Mucosa of rectum (tissue), 2 donors: ENCODE results near the gene PFKL.

Experiments
- H3K27ac ChIP-seq, 2 donors: one replicate each; pipeline ENCODE4 v1.7.0; 2013; ENCODE audit warnings: inconsistent platforms in 2 of 2, low read depth in 2 of 2, low read length in 2 of 2
- H3K27me3 ChIP-seq, 2 donors: one replicate each; pipeline ENCODE4 v1.7.0; 2013; ENCODE audit warnings: low read length in 2 of 2; ENCODE audit not compliant: control insufficient read depth in 2 of 2, insufficient read depth in 2 of 2
- H3K36me3 ChIP-seq, 2 donors: one replicate each; pipeline ENCODE4 v1.7.0; 2013; ENCODE audit warnings: low read length in 2 of 2; ENCODE audit not compliant: control insufficient read depth in 2 of 2, insufficient read depth in 2 of 2
- H3K4me1 ChIP-seq, 2 donors: one replicate each; pipeline ENCODE4 v1.7.0; 2013; ENCODE audit warnings: low read length in 2 of 2, mild to moderate bottlenecking in 1 of 2; ENCODE audit not compliant: control insufficient read depth in 2 of 2, insufficient read depth in 2 of 2
- H3K4me3 ChIP-seq, 2 donors: one replicate each; pipeline ENCODE4 v1.7.0; 2013; ENCODE audit warnings: low read length in 2 of 2
- H3K9ac ChIP-seq, 2 donors: one replicate each; pipeline ENCODE4 v1.7.0; 2013; ENCODE audit warnings: low read length in 2 of 2, low read depth in 1 of 2, mild to moderate bottlenecking in 1 of 2
- H3K9me3 ChIP-seq, 2 donors: one replicate each; pipeline ENCODE4 v1.7.0; 2013; ENCODE audit warnings: low read length in 2 of 2; ENCODE audit not compliant: control insufficient read depth in 2 of 2
- donor health status: healthy.
- donor health status: Normal muscosa, but diverticular disease.

Gene PFKL

DNA sequence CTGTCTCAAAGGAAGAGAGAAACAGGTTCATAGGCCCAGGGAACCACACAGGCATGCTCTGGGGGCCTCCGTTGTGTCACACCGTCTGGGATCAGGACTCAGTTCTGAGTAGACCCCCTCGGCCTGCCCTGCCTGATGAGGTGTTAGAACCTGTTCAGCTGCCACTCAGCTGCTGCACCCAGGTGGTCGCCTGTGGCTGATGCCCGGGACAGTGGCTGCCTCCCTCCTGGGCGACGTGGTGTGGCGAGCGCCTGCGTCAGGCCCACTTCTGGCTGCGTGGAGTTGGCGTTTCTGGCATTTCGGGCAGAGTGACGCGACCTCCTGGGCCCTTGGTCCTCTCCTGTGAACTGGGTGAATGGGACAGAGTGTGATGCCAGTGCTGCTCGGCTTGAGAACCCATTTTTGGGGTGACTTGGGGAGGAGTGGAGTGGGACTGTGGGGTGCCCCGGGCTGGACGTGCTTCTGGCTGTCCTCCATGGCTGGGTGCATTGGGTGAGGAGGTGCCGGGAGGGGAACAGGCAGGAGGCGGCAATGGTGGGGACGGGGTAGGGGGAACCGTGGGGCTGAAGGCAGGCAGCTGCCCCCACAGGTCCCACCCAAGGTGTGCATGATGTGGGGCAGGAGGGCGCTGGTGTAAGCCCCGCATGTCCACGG is 28.5 kb downstream of the PFKL start:
- Histone ChIP-seq H3K36me3 (peaks cover 23 to 24% of the 10 kb centered on the region in 2 donors), H3K27ac (no peak overlapping the region), H3K4me3 (no peak overlapping the region), H3K9me3 (no peaks in the 10 kb centered on the region), H3K4me1 (no peaks in the 10 kb centered on the region), H3K27me3 (no peaks in the 10 kb centered on the region), H3K9ac (no peak overlapping the region)

DNA sequence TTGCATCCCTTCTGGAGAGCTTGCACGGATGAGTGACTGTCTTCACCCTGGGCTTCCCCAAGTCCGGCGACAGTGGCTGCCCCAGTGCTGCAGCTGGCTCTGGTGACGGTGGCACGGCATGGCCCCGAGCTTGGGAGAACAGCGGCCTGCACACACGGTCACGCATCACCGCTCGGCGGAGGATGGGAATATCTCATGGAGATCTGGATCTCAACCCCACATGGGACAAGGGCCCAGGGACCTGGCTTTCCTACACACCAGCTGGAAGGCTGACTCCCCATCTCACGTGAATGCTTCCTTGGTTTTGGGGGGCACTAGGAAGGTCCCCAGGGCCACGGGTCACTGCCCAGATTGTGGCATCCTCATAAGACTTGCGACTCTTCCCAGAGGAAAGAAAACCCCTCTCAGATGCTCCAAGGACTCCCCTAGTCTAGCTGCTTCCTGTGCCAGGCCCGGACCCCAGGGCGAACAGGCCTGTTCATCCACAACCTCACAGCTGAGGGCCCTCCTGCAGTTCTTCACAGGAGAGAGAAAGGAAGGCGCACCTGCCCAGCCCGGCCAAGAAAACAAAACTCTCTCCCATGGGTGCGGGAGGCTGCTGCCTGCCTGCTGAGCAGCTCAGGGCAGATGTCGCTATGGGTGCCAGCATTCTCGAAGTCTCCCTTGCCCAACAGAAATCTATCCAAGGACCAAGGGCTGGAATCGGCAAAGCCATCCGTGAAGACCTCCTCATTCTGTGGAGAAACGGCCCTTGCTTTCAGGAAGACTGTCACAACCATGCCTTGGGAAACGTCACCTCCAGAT is 29.4 kb downstream of the PFKL start:
- H3K4me1 ChIP-seq: no peaks in the 10 kb centered on the region
- no peaks in the 10 kb centered on the region for H3K27me3 ChIP-seq
- H3K9me3 ChIP-seq: no peaks in the 10 kb centered on the region
- H3K4me3 ChIP-seq: no peak overlapping the region
- no peak overlapping the region for H3K27ac ChIP-seq
- peaks cover 15% of the 10 kb centered on the region in 2 donors for H3K36me3 ChIP-seq
- H3K9ac ChIP-seq: no peak overlapping the region

DNA sequence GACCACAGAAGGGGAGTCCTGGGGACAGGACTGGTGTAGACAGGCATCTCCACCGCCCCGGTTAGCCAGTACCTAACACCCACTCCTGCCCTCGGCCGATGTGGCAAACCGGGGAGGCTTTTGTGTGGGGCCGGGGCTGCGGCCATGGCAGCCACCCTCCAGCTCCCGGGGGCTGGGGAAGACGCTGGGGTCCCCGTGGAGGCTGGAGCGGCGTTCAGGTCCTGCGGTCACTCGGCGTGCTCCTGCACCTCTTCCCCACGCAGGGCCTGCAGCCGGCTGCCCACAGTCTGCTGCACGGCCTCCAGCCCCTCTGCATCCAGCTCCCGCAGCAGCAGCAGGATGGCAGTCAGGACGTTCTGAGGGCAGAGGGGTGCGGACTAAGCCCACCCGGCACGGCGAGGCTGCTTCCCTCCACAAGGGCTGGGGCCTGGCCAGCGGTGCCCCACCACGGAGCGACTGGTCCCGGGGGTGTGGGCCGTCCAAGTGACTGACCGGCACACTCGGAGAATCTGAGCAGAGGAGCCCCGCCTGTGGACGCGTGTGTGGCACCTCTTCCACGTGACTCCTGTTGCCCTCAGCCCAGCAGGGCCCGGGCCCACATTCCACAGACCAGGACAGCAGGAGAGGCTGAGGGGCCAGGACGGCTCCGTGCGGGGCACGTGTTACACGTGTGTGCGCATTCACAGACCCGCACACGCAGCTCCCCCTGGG is 30.3 kb downstream of the PFKL start:
- Histone ChIP-seq H3K36me3 (peaks cover 8% of the 10 kb centered on the region in 2 donors), H3K27me3 (no peaks in the 10 kb centered on the region)

DNA sequence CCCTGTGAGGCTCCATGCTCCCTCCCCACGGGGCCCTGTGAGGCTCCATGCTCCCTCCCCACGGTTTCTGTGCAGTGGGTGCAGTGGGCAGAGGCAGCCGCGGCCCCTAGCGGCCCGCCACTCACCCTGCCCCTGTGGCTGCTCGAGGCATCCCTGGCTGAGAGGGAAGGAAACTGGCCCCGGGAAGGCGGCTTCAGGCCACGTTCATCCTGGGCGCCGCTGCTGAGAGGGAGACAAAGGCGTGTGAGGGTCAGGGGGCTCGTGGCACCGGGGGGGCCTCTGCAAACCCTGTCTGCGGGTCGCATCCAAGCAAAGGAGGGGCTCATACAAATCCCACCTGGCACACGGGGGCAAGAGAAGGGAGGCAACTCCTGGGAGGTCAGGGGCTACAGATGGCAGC is 30.8 kb downstream of the PFKL start:
- peaks cover 6 to 11% of the 10 kb centered on the region in 2 donors for H3K36me3 ChIP-seq
- no peaks in the 10 kb centered on the region for H3K4me1 ChIP-seq
- no peak overlapping the region for H3K4me3 ChIP-seq
- H3K27ac ChIP-seq: no peak overlapping the region
- no peak overlapping the region for H3K9ac ChIP-seq
- no peaks in the 10 kb centered on the region for H3K27me3 ChIP-seq
- H3K9me3 ChIP-seq: no peaks in the 10 kb centered on the region

More for the DNA sequence above, 30.3 kb downstream of the PFKL start:
- H3K4me1 ChIP-seq: no peaks in the 10 kb centered on the region
- no peak overlapping the region for H3K27ac ChIP-seq
- no peak overlapping the region for H3K9ac ChIP-seq
- no peak overlapping the region for H3K4me3 ChIP-seq
- H3K9me3 ChIP-seq: no peaks in the 10 kb centered on the region

DNA sequence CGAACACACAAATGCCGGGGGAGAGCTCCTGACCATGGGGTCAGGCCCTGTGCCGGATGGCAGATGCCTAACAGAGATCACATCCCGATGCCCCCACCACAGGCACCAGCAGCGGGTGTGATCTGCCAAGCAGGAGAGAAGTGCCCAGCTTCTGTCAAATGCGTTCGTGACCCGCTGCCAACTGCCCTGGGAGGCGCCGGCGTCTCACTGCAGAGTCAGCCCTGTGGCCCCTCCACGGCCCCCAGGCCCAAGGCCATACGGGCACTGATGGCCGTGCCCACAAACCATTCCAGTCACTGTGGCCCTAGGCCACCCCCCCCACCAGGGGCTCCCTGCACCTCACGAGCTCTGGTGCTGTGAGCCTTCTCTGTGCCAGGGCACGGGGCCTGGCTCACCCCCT is 31.4 kb downstream of the PFKL start:
- Histone ChIP-seq H3K36me3 (peaks cover under 1 to 9% of the 10 kb centered on the region in 2 donors), H3K27me3 (no peaks in the 10 kb centered on the region), H3K9ac (no peak overlapping the region), H3K9me3 (no peaks in the 10 kb centered on the region), H3K4me3 (no peak overlapping the region), H3K4me1 (no peaks in the 10 kb centered on the region), H3K27ac (no peak overlapping the region)

DNA sequence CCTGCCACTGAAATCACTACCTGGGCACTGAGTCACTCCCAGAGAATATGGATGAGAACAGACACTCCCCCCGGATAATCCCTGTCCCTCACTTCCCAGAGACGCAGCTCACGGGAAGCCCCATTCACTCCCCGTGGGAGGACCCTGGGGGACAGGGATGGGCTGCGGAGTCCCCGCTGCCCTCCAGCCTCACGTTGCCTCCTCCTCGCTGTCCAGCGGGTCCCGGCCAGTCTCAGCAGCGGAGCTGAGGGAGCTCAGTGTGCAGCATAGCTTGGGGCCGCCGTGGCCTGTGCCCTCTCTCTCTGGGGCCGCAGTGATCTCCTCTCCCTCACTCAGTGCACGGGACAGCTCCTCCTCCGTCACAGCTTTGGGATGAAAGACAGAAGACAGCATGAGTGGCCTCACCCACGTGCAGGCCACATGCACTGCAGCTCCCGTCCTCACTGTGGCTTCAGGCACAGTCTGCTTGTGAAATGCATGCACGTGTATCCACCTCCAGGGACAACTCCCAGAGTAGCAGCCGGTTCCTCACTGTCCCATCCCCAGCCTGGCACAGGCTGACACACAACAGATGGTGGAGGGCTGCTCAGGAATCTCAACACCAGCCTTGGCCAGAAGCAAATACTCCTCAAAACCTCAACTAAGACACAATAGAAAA is 31.9 kb downstream of the PFKL start:
- Histone ChIP-seq H3K36me3 (peaks cover 0 to 14% of the 10 kb centered on the region in 2 donors), H3K4me1 (no peaks in the 10 kb centered on the region), H3K27me3 (no peaks in the 10 kb centered on the region), H3K4me3 (no peak overlapping the region), H3K9me3 (no peaks in the 10 kb centered on the region), H3K9ac (no peak overlapping the region), H3K27ac (no peak overlapping the region)

DNA sequence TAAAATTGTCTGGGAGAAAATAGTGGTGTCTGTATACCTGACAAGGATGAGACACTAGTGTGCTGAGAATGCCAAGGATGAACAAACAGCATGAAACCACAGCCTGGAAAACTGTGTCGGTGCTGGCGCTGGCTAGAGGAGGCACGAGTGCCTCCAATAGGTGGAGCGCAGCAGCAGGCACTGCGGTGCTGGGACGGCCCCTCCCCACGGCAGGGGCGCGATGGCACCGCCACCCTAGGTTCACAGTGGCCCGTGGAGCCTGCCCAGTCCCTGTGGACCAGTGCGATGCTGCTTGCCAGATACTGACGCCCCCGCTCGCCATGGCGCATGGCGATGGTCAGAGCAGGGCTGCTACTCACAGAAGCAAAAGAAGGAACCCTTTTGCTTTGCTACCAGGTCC is 32.5 kb downstream of the PFKL start:
- no peak overlapping the region for H3K27ac ChIP-seq
- no peaks in the 10 kb centered on the region for H3K9me3 ChIP-seq
- H3K4me3 ChIP-seq: no peak overlapping the region
- H3K27me3 ChIP-seq: no peaks in the 10 kb centered on the region
- no peak overlapping the region for H3K9ac ChIP-seq
- H3K4me1 ChIP-seq: no peaks in the 10 kb centered on the region
- peaks cover 0 to 14% of the 10 kb centered on the region in 2 donors for H3K36me3 ChIP-seq

DNA sequence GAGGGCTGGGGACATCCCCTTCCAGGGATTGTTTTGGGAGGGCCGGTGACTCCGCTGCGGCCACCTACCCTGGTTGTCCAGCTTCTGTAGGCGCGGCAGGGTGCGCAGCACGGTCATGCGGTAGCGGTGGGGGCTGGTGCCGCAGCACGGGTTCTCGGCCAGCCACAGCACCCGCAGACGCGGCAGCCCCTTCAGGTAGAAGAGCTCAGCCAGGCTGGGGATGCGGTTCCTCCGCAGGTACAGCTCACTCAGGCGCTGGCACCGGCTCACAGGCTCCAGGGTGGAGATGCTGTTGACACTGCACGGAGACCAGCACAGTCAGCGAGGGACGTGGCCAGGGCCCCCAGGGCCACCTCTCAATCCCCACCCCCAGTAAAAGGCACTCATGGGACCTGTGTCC is 33.1 kb downstream of the PFKL start:
- Histone ChIP-seq H3K27ac (no peak overlapping the region), H3K9me3 (no peaks in the 10 kb centered on the region), H3K4me3 (no peak overlapping the region), H3K36me3 (peaks cover 0 to 14% of the 10 kb centered on the region in 2 donors), H3K9ac (no peak overlapping the region), H3K27me3 (no peaks in the 10 kb centered on the region), H3K4me1 (peaks cover 0 to 1% of the 10 kb centered on the region in 2 donors)

DNA sequence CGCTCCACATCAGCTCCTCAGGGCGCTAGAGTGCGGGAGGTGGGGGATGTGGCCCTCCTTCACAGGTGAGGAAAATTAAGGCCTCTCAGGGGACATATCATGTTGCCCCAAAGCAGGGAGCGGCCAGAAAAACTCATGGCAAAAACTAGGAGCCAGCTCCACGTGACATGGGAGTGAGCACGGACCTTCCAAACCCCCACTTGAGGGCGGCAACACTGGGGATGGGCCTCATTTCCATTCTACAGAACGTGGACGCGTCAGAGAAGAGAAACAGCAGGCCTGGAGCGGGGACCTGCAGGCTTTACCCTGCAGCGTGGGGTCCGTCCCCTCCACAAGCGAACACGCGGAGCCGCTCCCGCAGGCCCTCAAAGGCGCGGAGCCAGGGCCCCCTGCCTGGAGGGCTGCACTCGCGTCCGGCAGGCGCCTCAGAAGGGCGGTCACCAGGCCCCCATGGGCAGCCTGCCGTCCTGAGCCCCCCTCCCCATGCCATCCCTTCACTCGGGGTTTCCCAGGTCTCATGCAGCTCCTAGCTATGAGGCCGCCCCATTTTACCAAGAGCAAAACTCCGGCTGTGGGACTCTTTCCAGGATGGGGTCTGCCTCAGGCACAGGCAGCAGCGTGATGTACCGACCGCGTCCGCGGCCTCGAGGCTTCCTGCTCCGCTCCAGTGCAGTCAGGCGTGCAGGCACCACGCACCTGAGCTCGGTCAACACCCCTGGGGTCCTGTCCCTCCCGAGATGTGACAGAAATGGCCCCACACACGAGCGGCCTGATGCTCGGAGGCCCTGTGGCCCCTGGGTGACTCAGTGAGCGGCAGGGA is 33.9 kb downstream of the PFKL start:
- peaks cover 0 to 14% of the 10 kb centered on the region in 2 donors for H3K36me3 ChIP-seq
- no peak overlapping the region for H3K4me3 ChIP-seq
- no peak overlapping the region for H3K9ac ChIP-seq
- H3K27me3 ChIP-seq: no peaks in the 10 kb centered on the region
- no peak overlapping the region for H3K27ac ChIP-seq
- no peaks in the 10 kb centered on the region for H3K9me3 ChIP-seq
- H3K4me1 ChIP-seq: peaks cover 0 to 5% of the 10 kb centered on the region in 2 donors
